ENCODE measurements around the gene SRP72. TPM values are rescaled to one million over a fixed set of nuclear protein-coding genes. Genes with fewer than 3 reads are reported as not detected.

Gene SRP72
- total and polyA plus RNA-seq, 2 donors (not counting 1 experiment from before 2014, with no cell fraction given), result 51.9 to 111 TPM

DNA sequence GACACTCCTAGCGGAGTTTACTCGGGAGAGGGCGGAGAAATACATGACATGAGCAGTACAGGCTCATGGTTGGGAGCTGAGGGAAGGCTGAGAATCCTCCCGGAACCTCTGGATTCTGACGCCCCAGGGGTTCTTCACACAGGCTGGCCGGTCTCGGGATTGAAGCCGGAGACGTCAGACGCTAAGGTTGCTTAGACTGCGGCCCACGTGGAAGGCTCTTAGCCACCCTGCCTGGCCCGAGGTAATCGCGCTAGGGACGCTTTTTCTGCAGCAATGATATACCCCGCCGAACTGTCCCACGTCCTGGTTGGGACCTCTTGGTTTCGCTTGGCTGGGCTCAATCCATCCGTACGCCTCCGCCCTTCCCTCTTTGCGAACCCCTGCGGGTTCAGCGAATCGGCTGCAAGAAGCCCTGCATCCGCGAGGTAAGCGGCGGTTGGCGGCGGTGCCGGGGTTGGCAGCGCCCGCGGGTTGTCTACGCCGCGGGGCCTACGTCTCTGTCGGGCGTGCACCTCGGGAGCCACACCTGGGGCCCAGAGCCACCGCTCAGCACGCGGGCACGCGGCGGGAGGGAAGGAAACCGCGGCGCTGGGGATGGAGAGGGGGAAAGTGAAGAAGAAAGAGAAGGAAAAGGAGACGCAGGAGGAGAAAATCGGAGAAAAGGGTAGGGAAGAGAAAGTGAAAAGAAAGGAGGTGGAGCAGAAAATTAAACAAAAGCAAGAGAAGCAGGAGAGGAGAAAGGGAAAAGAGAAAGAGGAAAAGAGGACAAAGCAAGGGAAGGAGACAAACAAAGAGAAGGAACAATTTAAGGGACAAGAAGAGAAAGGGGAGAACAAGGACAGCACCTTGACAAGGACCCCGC lies 38.1 kb downstream of the SRP72 start, which contains the start of gene ARL9:
Gene ARL9 (plus strand): TSS at position 523 of the 862 bp plus-strand sequence. CDS start 72 bp downstream, at position 595.
- Histone ChIP-seq H3K9ac (ENCODE audit: low read length) (peak within 1 kb of the TSS; percentile 63), H3K27me3 (replicated peaks in 1 of 4; ENCODE audit: control extremely low read depth in 1 of 4, control insufficient read depth in 3 of 4, insufficient read depth in 4 of 4, low read length in 3 of 4) (peaks cover 0 to 10% (median 0%) of the 10 kb centered on the region in 4 experiments), H2AFZ (ENCODE audit: insufficient read depth, low read depth, low read length, poor library complexity, severe bottlenecking) (peak within 1 kb of the TSS; percentile 78), H3K4me2 (replicated peaks; ENCODE audit: low read depth, low read length, poor library complexity, severe bottlenecking) (peak within 1 kb of the TSS; percentile 84), H3K4me3 (ENCODE audit: control extremely low read depth in 1 of 5, extremely low read depth in 1 of 5, insufficient read depth in 1 of 5, low read depth in 2 of 5, low read length in 4 of 5) (peak within 1 kb of the TSS; percentile 17 to 65 (median 55)), H3K36me3 (replicated peaks in 1 of 2; ENCODE audit: control extremely low read depth in 1 of 2, control insufficient read depth in 1 of 2, extremely low read depth in 1 of 2, insufficient read depth in 2 of 2, low read length in 1 of 2) (peaks cover 1 to 15% of the 10 kb centered on the region in 2 experiments), H3K9me3 (ENCODE audit: control extremely low read depth in 1 of 3, control insufficient read depth in 2 of 3, insufficient read depth in 1 of 3, low read length in 2 of 3) (no peaks in the 10 kb centered on the region), H4K20me1 (ENCODE audit: control insufficient read depth, insufficient read depth, low read length, poor library complexity, severe bottlenecking) (no peaks in the 10 kb centered on the region), H3K4me1 (ENCODE audit: control insufficient read depth in 2 of 2, insufficient read depth in 2 of 2, low read length in 2 of 2) (peaks cover 13 to 17% of the 10 kb centered on the region in 2 donors), H3K79me2 (ENCODE audit: control insufficient read depth, insufficient read depth, low read length) (no peaks in the 10 kb centered on the region), H3K27ac (ENCODE audit: low read length in 2 of 2) (peak within 1 kb of the TSS in 1 of 2 donors; percentile 29)
- peak; percentile 87 for ATAC-seq (ENCODE audit: low read depth)
- Mint-ChIP-seq H3K9me3 (ENCODE audit: insufficient read depth) (no peaks in the 10 kb centered on the region), H3K27ac (peak within 1 kb of the TSS; percentile 74), H3K4me3 (peak within 1 kb of the TSS; percentile 94), H3K4me1 (peaks cover 17% of the 10 kb centered on the region), H3K27me3 (no peaks in the 10 kb centered on the region)
- POLR2A ChIA-PET, result no interaction called here
- TF ChIP-seq, protein P1, sequence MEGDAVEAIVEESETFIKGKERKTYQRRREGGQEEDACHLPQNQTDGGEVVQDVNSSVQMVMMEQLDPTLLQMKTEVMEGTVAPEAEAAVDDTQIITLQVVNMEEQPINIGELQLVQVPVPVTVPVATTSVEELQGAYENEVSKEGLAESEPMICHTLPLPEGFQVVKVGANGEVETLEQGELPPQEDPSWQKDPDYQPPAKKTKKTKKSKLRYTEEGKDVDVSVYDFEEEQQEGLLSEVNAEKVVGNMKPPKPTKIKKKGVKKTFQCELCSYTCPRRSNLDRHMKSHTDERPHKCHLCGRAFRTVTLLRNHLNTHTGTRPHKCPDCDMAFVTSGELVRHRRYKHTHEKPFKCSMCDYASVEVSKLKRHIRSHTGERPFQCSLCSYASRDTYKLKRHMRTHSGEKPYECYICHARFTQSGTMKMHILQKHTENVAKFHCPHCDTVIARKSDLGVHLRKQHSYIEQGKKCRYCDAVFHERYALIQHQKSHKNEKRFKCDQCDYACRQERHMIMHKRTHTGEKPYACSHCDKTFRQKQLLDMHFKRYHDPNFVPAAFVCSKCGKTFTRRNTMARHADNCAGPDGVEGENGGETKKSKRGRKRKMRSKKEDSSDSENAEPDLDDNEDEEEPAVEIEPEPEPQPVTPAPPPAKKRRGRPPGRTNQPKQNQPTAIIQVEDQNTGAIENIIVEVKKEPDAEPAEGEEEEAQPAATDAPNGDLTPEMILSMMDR (IDR thresholded peaks at IDR 0.05), result no peak
- no peak for TF ChIP-seq EZH2 (IDR thresholded peaks at IDR 0.05; ENCODE audit: borderline replicate concordance, insufficient read depth, low read depth, low read length, poor library complexity, severe bottlenecking)
- peak; percentile 75 for DNase-seq
- intact Hi-C loops (cut with micrococcal nuclease), result no loop called here
- CTCF ChIA-PET, result no interaction called here
- WGBS (ENCODE audit: insufficient coverage), result 7% methylated on average over 56 of the region's 56 CpGs

DNA sequence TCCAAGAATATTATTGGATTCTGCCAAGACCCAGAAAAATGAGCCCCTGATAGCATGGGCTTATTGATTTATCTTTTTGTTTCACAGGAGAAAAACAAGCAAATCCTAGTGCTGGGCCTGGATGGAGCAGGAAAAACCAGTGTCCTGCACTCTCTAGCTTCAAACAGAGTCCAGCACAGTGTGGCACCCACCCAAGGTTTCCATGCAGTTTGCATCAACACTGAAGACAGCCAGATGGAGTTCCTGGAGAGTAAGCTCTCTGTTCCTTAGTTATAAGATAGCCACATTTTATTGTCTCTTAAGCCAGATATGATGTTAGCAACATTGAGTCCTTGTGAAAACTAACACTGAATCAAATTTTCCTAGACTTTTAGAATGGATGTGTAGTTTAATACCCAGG lies 43.7 kb downstream of the SRP72 start:
- TF ChIP-seq EZH2 (IDR thresholded peaks at IDR 0.05; ENCODE audit: borderline replicate concordance, insufficient read depth, low read depth, low read length, poor library complexity, severe bottlenecking), result no peak
- no peak overlapping the region for H3K9ac ChIP-seq (ENCODE audit: low read length)
- Mint-ChIP-seq H3K4me3 (no peak overlapping the region), H3K9me3 (ENCODE audit: insufficient read depth) (no peaks in the 10 kb centered on the region), H3K27me3 (peaks cover 11% of the 10 kb centered on the region), H3K4me1 (peaks cover 5% of the 10 kb centered on the region), H3K27ac (no peak overlapping the region)
- CTCF ChIA-PET, result no interaction called here
- no peak overlapping the region for H2AFZ ChIP-seq (ENCODE audit: insufficient read depth, low read depth, low read length, poor library complexity, severe bottlenecking)
- no peak overlapping the region for H3K4me2 ChIP-seq (replicated peaks; ENCODE audit: low read depth, low read length, poor library complexity, severe bottlenecking)
- peaks cover 0 to 10% (median 1%) of the 10 kb centered on the region in 4 experiments for H3K27me3 ChIP-seq (replicated peaks in 1 of 4; ENCODE audit: control extremely low read depth in 1 of 4, control insufficient read depth in 3 of 4, insufficient read depth in 4 of 4, low read length in 3 of 4)
- no peak for ATAC-seq (ENCODE audit: low read depth)
- no peak overlapping the region for H3K4me3 ChIP-seq (ENCODE audit: control extremely low read depth in 1 of 5, extremely low read depth in 1 of 5, insufficient read depth in 1 of 5, low read depth in 2 of 5, low read length in 4 of 5)
- no peaks in the 10 kb centered on the region for H3K79me2 ChIP-seq (ENCODE audit: control insufficient read depth, insufficient read depth, low read length)
- H3K4me1 ChIP-seq (ENCODE audit: control insufficient read depth in 2 of 2, insufficient read depth in 2 of 2, low read length in 2 of 2), result peaks cover 6 to 7% of the 10 kb centered on the region in 2 donors
- no peak overlapping the region for H3K27ac ChIP-seq (ENCODE audit: low read length in 2 of 2)
- no peaks in the 10 kb centered on the region for H3K9me3 ChIP-seq (ENCODE audit: control extremely low read depth in 1 of 3, control insufficient read depth in 2 of 3, insufficient read depth in 1 of 3, low read length in 2 of 3)
- intact Hi-C loops (cut with micrococcal nuclease), result no loop called here
- H3K36me3 ChIP-seq (replicated peaks in 1 of 2; ENCODE audit: control extremely low read depth in 1 of 2, control insufficient read depth in 1 of 2, extremely low read depth in 1 of 2, insufficient read depth in 2 of 2, low read length in 1 of 2), result no peaks in the 10 kb centered on the region
- H4K20me1 ChIP-seq (ENCODE audit: control insufficient read depth, insufficient read depth, low read length, poor library complexity, severe bottlenecking), result no peaks in the 10 kb centered on the region
- no peak for DNase-seq
- POLR2A ChIA-PET, result no interaction called here
